Globus pallidus (tissue), 1 donor: ENCODE data around the gene TRIM71.
"Not testable (repeated sequence)": the region's sequence is repeated elsewhere in the genome, so short reads cannot be mapped to it uniquely, and the experiment has no call there.

Experiments used
- DNase-seq: peaks from one replicate; pipeline ENCODE4 v3.0.0-alpha.2; 2015; ENCODE audit warnings: low spot score

Gene TRIM71

DNA sequence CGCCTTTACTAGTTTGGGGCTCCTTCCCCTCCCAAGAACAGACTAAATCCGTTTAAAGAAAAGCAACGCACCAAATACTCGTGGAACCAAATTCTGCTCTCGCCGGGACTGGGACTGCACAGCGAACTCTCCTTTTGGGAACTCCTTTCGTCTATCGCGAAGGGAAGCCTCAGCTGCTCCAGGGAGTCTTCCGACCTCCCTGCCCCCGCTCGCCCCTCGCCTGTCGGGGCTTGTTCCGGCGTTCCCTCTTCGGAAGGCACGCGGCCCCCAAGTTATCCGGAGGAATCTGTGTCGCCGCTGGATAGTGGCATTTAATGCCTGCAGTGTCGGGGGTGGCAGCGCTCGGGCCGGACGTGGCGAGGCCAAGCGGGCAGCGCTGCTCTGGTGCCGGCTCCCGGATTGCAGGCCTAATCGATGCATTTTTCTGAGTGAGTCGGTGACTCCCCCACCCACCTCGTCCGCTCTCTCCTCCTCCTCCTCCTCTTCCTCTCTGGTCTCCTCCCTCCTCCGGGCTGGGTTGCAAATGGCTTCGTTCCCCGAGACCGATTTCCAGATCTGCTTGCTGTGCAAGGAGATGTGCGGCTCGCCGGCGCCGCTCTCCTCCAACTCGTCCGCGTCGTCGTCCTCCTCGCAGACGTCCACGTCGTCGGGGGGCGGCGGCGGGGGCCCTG, at the start of gene TRIM71:
TSS of gene TRIM71 (plus strand) at position 440 of the 671 bp plus-strand sequence. CDS start at position 524, 84 bp downstream.
- no peak for DNase-seq

DNA sequence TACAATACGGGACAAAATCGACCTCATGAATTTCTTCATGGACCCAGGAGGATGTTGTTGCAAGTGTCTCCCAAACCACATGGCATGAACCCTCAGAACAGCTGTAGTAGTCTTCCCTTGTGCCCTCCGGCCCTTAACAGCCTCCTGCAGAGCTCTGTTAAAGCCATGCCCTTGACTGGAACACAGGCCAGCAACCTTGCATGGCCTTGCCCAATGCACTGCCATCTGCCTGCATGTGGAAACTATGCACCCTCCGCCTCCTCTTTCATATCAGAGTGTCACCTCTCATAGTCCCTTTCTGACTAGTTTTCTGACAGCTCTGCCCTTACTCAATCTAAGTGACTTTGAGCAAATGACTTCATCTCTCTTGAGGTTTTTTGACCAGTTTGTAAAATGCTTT, 39.4 kb upstream of the TRIM71 start:
- DNase-seq: no peak

DNA sequence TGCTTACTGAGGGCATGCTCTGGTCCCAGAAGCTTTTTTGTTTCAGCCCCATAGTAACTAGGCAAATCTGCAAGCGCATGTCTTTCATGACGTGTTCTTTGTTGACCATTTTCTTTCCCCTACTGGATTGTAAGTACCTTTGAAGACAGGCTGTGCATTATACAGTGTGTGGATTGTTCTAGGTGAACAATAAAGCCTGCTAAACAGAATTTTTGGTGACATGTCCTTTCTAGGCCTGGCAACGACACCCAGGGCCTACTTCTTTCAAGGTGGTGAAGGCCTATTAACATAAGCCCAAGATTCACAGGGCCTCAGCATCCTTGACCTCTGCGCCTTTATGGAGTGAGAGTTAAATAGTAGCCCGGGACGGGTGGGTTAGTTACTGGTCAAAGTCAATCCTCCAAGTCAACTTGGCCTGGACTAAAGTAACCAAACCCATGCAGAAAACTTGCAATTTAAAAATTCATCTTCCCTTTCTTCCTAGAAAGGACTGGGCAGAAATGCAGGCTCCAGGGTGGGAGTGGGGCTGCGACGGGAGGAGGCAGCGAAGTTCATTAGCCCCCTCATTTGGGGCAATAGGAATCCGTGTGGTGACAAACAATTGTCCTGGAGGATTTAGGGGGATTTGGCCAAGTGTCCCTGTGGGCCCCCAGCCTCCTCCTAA, 37.6 kb upstream of the TRIM71 start:
- DNase-seq: no peak

DNA sequence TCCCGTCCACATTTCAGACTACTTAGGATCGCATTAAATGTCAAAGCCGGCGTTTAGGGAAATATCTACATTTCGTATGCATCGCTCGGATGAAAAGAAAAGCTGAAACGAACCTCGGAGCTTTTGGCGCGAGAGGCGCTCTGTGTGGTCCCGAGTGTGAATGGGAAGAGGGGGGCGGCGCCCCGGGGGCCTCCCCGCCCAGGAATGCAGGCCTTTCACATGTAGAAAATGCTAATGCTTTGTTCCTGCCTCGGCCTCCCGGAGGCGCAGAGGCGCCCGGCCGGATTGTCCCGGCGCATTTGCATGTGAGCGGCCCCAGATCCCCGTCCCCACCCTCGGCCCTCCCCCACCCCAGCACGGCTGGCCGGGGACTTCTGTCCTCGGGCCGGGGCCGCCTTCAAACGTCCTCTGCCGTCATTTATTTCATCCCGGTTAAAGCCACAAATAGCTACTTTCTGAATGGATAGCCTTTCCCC, 37.0 kb upstream of the TRIM71 start:
- peak; percentile 3 for DNase-seq

DNA sequence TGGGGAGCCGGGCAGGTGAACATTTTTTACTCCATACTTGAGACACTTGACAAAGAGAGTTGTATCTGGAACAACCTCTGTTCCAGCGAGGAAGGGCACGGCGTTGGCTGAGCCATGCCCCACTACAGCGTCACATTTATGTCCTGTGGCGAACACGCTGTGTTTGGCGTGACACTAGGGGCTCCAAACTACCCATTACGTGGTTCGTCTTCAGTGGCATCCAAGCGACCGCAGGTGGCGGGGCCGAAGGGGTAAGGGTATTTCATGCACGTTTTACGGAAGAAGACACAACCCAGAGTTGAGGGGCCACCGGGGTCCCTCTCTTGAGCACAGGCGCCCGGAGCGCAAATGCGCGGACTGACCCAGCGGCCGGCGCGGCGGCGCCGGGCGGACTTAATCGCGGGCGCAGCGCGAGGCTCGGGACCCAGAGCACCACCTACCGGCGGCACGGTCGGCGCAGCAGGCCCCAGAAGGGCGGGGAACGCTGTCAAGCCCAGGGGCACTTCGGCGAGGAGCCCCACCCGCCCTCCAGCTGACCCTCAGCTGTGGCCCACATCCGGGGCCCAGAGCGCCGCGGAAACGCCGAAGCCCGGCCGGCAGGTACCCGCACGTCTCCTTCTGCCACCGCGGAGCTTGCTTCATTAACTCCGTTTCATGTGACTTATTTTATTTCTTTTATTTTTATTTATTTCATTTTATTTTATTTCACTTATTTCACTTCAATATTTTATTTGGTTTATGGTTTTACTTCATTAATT, 36.4 kb upstream of the TRIM71 start:
- DNase-seq: peak; percentile 57

DNA sequence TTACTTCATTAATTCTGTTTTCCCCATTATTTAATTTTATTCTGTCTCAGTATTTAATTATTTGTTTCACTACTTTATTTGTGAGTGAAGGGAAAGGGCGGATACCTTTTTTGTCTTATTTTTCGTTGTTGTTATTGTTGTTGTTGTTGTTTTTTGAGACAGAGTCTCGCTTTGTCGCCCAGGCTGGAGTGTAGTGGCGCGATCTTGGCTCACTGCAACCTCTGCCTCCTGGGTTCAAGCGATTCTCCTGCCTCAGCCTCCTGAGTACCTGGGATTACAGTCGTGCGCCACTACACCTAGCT, 35.9 kb upstream of the TRIM71 start:
- DNase-seq: not testable (repeated sequence)

DNA sequence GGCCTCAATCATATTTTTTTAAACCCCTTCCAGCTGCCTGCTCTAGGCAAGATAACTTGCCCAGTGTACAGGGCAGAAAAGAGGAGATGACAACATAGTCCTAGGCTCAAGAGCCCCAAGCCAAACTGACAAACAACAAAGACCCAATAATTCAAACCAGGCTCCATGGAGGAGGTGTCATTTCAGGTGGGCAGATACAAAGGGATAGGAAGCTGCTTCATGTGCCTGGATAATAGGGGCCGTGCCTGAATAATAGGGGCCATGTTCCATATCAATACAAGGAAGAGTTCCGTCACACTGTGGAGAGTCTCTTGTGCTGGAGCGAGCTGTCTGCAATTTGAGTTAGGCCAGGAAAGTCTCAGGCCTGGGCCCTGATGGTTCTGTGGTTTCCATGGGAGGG, 35.4 kb upstream of the TRIM71 start:
- DNase-seq: no peak

DNA sequence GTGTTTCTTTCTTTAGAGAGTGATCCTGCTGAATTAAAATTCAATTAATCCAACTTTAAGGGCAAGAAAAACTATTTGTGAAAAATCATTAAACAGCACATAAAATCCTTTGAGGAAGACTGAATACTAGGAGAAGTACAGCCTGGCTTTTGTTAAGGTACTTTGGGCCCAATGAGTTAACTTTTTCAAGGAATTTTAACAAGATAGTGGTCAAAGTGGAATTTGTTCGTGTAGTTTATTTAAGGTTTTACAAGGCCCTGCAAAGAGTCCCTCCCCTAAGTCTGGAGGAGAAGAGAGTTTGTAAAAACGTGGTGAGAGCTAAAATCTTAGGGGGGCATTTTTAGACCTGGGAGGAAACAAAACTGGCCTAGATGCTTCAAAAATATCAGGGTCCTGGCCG, 26.0 kb upstream of the TRIM71 start:
- DNase-seq: no peak

DNA sequence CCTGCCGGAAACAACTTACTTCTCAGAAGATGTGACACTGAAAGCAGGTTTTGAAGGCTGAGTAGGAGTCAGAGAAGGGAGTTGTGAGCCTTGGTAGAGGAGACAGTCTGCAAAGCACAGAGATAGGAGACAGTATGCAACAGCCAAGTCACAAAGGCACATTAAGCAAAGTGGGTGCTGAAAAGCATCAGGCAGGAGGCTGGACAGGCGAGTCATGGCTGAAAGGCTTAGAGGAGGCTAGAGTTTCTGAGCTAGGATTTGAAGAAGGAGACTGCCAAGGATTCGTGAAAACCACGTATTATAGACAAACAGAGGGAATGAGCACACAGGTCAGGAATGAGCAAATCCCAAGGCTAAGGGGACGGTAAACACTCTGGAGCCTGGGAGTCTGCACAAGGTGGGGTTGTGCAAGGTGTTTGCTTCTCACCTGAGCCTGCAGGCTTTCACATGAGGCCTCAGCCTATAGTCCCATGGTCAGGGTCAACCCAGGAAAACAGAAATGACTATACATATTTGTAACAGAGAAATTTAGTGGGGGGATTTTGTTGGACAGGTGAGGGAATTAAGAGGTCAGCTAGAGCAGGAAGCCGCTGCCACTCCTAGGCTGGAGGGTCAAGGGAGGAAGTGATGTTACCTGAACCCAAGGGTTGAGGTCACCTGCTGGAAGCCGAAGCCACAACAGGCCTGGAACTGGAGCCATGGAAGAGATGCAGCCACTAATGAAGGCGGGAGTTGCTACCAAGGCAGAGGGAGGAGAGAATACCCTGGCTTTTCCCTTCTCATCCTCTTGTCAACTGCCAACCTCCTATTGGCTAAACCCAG, 23.1 kb upstream of the TRIM71 start:
- no peak for DNase-seq

DNA sequence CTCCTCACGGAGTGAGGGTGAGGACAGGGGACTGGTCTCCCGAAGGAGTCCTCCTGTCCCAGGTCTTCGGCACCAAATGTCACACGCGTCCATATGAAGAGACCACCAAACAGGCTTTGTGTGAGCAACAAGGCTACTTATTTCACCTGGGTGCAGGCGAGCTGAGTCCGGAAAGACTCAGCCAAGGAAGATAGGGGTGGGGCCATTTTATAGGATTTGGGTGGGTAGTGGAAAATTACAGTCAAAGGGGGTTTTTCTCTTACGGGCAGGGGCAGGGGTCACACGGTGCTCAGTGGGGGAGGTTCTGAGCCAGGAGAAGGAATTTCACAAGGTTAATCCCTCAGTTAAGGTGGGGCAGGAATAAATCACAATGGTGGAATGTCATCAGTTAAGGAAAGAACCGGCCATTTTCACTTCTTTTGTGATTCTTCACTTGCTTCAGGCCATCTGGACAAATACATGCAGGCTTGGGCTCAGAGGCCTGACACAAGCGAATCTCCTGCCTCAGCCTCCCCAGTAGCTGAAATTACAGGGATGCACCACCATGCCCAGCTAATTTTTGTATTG, 21.3 kb upstream of the TRIM71 start:
- DNase-seq: not testable (repeated sequence)

DNA sequence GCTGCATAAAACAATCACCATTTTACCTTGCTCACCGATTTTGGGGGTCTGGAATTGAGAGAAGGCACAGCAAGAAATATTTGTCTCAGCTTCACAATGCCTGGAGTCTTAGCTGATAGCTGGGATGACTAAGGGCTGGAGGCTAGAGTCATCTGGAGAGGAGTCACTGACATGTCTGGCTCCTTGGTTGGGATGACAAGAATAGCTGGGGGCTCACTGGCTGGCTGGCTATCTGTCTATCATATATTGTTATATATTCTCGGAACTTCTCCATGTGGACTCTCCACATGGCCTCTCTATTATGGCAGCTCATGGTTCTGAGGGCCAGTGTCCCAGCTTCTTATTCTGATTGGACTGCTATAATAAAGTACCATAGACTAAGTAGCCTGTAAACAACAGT, 20.0 kb upstream of the TRIM71 start:
- no peak for DNase-seq

DNA sequence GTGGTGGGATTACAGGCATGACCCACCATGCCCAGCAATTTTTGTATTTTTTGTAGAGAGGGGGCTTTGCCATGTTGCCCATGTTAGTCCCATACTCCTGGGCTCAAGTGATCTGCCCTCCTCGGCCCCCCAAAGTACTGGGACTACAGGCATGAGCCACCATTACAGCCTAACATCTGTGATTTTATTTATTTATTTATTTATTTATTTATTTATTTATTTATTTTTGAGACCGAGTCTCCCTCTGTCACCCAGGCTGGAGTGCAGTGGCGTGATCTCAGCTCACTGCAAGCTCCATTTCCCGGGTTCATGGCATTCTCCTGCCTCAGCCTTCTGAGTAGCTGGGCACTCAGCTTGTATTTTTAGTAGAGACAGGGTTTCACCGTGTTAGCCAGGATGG, 16.4 kb upstream of the TRIM71 start:
- DNase-seq: not testable (repeated sequence)

DNA sequence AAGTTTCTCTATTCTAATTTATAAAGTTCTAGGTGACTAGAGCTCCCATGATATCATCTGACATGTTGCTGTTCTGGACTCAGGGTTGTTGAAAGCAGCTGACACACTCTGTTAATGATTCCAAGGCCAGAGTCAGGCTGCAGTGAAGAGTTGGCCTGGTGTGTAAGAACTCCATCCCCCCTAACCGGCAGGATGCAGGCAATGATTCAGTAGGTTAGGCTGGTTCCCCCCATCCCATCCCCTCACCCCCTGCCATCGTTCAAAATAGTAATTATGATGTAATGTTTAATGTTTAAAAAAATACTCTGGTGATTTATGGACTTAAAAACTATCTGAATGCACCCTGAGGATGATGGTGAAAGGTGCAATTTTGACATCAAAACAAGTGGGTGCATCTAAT, 4.6 kb upstream of the TRIM71 start:
- no peak for DNase-seq

DNA sequence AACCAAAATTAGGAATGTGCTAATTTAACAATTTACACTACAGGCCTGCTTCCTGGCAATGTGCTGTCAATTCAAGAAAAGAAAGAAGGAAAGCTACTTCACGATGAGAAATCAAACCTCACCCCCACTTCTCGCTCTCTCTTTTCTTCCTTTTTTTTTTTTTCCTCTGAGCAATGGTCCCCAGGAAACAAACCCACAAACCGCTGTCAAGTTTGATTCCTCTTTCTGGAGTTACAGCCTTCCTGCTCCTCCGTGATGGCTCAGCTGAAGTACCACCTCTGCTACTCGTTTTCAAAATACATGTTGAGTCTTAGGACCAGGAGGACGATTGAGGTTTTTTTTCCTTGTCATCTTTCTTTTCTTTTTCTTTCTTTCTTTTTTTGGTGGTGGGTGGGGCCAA, 3.4 kb upstream of the TRIM71 start:
- DNase-seq: peak; percentile 15

DNA sequence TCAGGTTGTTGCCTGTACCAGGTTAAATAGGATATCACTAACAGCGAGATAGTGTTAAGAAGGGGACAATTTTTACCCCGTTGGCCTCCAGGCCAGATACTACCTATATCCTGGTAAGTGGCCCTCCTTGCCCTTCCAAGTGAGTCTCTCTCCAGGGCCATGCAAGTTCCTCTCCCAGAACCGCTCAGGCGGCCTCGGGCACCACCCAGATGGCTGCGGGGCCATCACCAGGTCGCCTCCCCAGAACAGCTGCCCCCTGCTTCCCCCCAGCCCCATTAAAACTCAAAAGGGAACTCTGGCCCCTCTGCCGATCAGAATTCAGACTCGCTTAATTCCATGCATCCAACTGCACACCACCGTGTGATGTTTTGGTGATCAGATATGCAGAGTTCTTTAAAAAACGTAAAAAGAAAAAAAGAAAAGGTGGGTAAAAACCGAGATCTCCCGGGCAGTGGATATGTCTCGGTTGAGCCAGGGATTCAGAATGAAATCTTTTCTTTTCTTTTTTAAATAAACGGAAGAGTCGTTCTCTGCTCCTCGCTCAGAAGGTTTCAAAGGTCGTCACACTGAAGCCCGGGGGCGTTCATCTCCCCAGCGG, 1.9 kb upstream of the TRIM71 start:
- no peak for DNase-seq

DNA sequence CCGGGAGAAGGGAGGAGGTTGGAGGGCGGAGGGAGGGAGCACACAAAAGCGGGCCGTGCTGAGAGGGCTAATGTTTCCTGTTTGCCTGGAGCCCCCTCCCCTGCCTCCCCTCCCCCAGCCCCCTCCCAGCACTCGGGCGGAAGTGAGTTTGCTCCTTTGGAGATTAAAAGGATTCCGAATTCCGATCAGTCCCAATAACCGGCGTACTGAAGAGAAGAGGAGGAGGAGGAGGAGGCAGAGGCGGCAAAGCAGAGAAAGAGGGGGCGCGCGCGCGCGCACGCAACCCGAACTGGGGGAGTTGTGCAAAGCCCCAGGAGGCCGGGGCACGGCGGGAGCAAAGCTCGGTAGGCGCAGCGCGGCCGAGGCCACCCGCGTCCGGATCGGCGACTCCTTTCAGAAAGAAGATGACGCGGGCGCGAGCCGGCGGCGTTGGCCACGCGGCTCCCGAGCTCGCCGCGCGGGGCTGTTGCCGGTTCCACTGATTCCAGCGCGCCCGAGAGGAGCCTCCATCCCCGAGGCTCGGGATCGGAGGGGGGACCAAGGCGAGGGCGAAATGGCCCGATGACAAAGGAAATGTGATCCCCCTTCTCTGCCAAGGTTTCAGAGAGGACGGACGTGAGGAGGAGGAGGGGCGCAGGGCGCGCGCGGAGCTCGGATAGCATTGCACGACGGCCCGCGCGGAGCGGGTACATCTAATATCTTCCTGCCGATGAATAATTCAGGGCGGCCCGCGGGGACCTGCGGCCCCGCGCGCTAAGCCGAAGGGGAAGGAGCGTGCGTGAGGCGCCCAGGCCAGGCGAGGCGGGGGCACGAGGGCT, 1.1 kb upstream of the TRIM71 start:
- no peak for DNase-seq

DNA sequence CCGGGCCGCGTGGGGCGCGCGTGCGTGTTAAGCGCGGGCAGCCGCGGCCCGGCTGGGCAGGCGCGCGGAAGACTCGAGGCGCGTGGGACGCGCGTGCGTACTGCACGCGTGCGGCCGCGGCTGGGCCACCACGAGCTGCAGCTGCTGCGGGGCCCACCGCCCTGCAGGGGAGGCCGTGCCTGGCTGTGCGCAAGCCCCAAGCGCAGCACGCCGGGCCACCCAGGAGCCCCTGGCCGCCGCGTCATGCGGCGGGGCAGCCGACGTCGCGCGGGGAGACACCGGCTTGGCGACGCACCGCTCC, 590 bp upstream of the TRIM71 start:
- DNase-seq: no peak

DNA sequence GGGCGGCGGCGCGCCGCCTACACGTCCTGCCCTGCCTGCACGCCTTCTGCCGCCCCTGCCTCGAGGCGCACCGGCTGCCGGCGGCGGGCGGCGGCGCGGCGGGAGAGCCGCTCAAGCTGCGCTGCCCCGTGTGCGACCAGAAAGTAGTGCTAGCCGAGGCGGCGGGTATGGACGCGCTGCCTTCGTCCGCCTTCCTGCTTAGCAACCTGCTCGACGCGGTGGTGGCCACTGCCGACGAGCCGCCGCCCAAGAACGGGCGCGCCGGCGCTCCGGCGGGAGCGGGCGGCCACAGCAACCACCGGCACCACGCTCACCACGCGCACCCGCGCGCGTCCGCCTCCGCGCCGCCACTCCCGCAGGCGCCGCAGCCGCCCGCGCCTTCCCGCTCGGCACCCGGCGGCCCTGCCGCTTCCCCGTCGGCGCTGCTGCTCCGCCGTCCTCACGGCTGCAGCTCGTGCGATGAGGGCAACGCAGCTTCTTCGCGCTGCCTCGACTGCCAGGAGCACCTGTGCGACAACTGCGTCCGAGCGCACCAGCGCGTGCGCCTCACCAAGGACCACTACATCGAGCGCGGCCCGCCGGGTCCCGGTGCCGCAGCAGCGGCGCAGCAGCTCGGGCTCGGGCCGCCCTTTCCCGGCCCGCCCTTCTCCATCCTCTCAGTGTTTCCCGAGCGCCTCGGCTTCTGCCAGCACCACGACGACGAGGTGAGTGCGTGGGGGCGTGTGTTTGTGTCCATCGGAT, 602 bp downstream of the TRIM71 start:
- no peak for DNase-seq

DNA sequence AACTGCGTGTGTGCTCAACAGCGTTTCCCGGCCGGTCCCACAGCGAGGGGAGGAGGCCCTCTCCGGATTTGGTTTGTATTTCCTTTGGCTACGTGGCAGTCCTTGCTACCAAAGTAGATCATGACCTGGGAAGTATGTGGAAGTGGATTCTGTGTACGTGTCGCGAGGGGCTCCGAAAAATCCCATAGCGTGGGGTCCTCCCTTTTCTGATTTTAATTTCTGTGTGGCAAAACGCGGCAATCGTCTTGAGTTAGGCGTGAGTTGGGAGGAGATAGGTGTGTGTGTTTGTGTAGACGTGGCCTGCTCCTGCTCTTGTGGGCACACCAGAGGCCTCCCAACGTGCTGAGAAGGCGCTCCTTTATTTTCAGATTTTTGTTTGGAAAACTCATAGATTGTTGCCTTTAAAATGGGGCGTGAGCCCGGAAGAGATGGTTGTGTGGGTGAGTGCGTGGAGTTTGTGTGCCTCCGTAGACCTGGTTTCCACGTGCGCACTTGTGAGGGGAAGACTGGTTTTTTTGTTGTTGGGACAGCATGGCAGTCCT, 1.2 kb downstream of the TRIM71 start:
- no peak for DNase-seq
